ENCODE results near the gene HOXD1.

GRCh38 chr2:176187899-176188773, at the start of gene HOXD1:
- TF ChIP-seq, protein P1, sequence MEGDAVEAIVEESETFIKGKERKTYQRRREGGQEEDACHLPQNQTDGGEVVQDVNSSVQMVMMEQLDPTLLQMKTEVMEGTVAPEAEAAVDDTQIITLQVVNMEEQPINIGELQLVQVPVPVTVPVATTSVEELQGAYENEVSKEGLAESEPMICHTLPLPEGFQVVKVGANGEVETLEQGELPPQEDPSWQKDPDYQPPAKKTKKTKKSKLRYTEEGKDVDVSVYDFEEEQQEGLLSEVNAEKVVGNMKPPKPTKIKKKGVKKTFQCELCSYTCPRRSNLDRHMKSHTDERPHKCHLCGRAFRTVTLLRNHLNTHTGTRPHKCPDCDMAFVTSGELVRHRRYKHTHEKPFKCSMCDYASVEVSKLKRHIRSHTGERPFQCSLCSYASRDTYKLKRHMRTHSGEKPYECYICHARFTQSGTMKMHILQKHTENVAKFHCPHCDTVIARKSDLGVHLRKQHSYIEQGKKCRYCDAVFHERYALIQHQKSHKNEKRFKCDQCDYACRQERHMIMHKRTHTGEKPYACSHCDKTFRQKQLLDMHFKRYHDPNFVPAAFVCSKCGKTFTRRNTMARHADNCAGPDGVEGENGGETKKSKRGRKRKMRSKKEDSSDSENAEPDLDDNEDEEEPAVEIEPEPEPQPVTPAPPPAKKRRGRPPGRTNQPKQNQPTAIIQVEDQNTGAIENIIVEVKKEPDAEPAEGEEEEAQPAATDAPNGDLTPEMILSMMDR (IDR thresholded peaks at IDR 0.05; ENCODE audit: low read length) = no peak
- no peak for TF ChIP-seq EZH2 (IDR thresholded peaks at IDR 0.05; ENCODE audit: borderline replicate concordance, low read length)
